ENCODE data around the gene RHBDL3. TPM values are rescaled to one million over a fixed set of nuclear protein-coding genes. Genes with fewer than 3 reads are reported as not detected.

RHBDL3 gene
- total and polyA plus RNA-seq, 2 of the 8 experiments (the other 6 are each of a cell fraction or from before 2014, with no cell fraction given): 9.6 to 12.2 TPM

DNA sequence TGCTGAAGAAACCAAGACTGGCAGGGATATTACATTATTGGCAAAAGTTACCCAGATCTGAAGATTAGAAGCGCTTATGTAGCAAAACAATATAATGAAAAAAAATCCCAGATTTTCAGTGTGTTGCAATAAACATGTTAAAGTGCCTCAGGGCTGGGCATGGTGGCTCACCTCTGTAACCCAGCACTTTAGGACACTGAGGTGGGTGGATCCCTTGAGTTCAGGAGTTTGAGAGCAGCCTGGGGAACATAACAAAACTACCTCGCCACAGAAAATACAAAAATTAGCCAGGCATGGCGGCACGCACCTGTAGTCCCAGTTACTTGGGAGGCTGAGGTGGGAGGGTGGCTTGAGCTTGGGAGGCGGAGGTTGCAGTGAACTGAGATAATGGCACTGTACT is 91.1 kb downstream of the RHBDL3 start:
- ChIA-PET CTCF (ENCODE audit: partially characterized antibody) (no interaction called here), POLR2A (ENCODE audit: partially characterized antibody) (interaction anchor here (0.8 to 8.0 kb wide), 4 partner anchors 13 to 95 kb away, joined by 3 to 65 read pairs (median 6); no protein-coding TSS in a partner anchor)
- H3K27ac ChIP-seq (ENCODE audit: low read depth, low read length): no peak overlapping the region
- no peak overlapping the region for H3K18ac ChIP-seq (ENCODE audit: extremely low read depth, low read length)
- H3K27me3 ChIP-seq (replicated peaks in 1 of 4; ENCODE audit: control insufficient read depth in 3 of 4, extremely low read depth in 1 of 4, insufficient read depth in 3 of 4, low read length in 3 of 4): no peaks in the 10 kb centered on the region
- peaks cover 4% of the 10 kb centered on the region; the same call in 1 of the 2 replicates for H3K79me1 ChIP-seq (ENCODE audit: low read depth, low read length)
- H2BK5ac ChIP-seq (ENCODE audit: low read depth, low read length): no peak overlapping the region
- H3K4me1 ChIP-seq (replicated peaks in 1 of 4; ENCODE audit: control insufficient read depth in 3 of 4, insufficient read depth in 4 of 4, low read length in 3 of 4): no peaks in the 10 kb centered on the region; a peak in 1 of 7 replicates
- H3K23me2 ChIP-seq (ENCODE audit: low read depth, low read length): no peaks in the 10 kb centered on the region
- H4K5ac ChIP-seq (ENCODE audit: insufficient read length, low read depth, low read length): no peak overlapping the region
- H3K36me3 ChIP-seq (ENCODE audit: control insufficient read depth in 2 of 4, insufficient read depth in 4 of 4, low read length in 3 of 4): peaks cover 14 to 90% (median 44%) of the 10 kb centered on the region in 4 experiments
- 90% methylated on average over 5 of the region's 5 CpGs; no CpG with 5 or more reads in 1 of the 2 experiments for WGBS, 2 experiments (ENCODE audit: extremely low coverage in 1 of 2, insufficient coverage in 1 of 2, insufficient read length in 1 of 2, insufficient replicate concordance in 2 of 2, low coverage in 1 of 2, low lambda C conversion rate in 2 of 2, missing lambda C conversion rate in 1 of 2)
- no peak overlapping the region for H3K4me3 ChIP-seq (ENCODE audit: extremely low read depth in 1 of 4, insufficient read depth in 2 of 4, low read depth in 3 of 4, low read length in 4 of 4)
- no peak for DNase-seq (ENCODE audit: low read depth in 1 of 2, low spot score in 2 of 2)
- H3K14ac ChIP-seq (ENCODE audit: insufficient read length): no peak overlapping the region
- H3K23ac ChIP-seq (ENCODE audit: insufficient read length): no peak overlapping the region
- no peak overlapping the region for H2BK12ac ChIP-seq (ENCODE audit: low read depth, low read length)
- H3K9me3 ChIP-seq (ENCODE audit: insufficient read depth in 2 of 2, low read depth in 1 of 2, low read length in 1 of 2): no peaks in the 10 kb centered on the region
- H3K4me2 ChIP-seq (ENCODE audit: insufficient read depth in 1 of 2, low read depth in 2 of 2, low read length in 2 of 2): no peak overlapping the region
- H2BK120ac ChIP-seq (replicated peaks; ENCODE audit: low read depth, low read length): no peak overlapping the region
- peaks cover 26 to 28% of the 10 kb centered on the region in 2 experiments for H4K20me1 ChIP-seq (replicated peaks in 1 of 2; ENCODE audit: control insufficient read depth in 1 of 2, insufficient read depth in 2 of 2, low read length in 2 of 2)
- FAIRE-seq: no peak
- no peak overlapping the region for H2AFZ ChIP-seq (ENCODE audit: low read length)
- H2AK5ac ChIP-seq (ENCODE audit: low read depth, low read length): no peak overlapping the region
- no peak overlapping the region for H2BK20ac ChIP-seq (ENCODE audit: low read length)
- no peak overlapping the region for H3K9ac ChIP-seq (replicated peaks in 1 of 4; ENCODE audit: extremely low read depth in 1 of 4, low read depth in 3 of 4, low read length in 3 of 4)
- H3K56ac ChIP-seq (replicated peaks; ENCODE audit: insufficient read length, low read depth, low read length): no peak overlapping the region
- no peak overlapping the region for H3K4ac ChIP-seq (replicated peaks; ENCODE audit: insufficient read length, low read depth, low read length)
- no peak overlapping the region for H2BK15ac ChIP-seq (ENCODE audit: low read length)
- peak overlapping the region; percentile 22; the same call in 1 of the 2 replicates for H4K8ac ChIP-seq (ENCODE audit: extremely low read depth, insufficient read depth, low read length)
- H3K79me2 ChIP-seq (ENCODE audit: control insufficient read depth in 1 of 2, insufficient read depth in 2 of 2, low read length in 2 of 2): peaks cover 34 to 92% of the 10 kb centered on the region in 2 experiments
- H4K91ac ChIP-seq (replicated peaks; ENCODE audit: insufficient read length, low read length): no peak overlapping the region
- TF ChIP-seq FOSL1 (IDR thresholded peaks at IDR 0.05; ENCODE audit: insufficient read depth, low read depth, low read length) (no peak), RAD21 (IDR thresholded peaks at IDR 0.05 in 1 of 2, conservative IDR thresholded peaks at IDR 0.05 in 1 of 2; ENCODE audit: low read depth in 2 of 2, low read length in 2 of 2) (no peak), KDM4A (IDR thresholded peaks at IDR 0.05; ENCODE audit: low read depth, low read length, severe bottlenecking) (no peak), SP4 (IDR thresholded peaks at IDR 0.05; ENCODE audit: low read length) (no peak), TBP (IDR thresholded peaks at IDR 0.05; ENCODE audit: low read depth, low read length) (no peak), BRCA1 (IDR thresholded peaks at IDR 0.05; ENCODE audit: low read depth, low read length) (no peak), EP300 (IDR thresholded peaks at IDR 0.05; ENCODE audit: borderline replicate concordance in 1 of 2, low read depth in 2 of 2, low read length in 2 of 2) (no peak), CREB1 (IDR thresholded peaks at IDR 0.05) (no peak), YY1 (IDR thresholded peaks at IDR 0.05; ENCODE audit: low read depth, low read length) (no peak), ZNF274 (IDR thresholded peaks at IDR 0.05; ENCODE audit: borderline replicate concordance, extremely low read depth, low read length) (no peak), EGR1 (IDR thresholded peaks at IDR 0.05; ENCODE audit: borderline replicate concordance, low read depth, low read length) (no peak), SP1 (IDR thresholded peaks at IDR 0.05; ENCODE audit: low read depth, low read length) (no peak), PHF8 (conservative IDR thresholded peaks at IDR 0.05; ENCODE audit: low read depth, low read length) (no peak)
- TF ChIP-seq, protein P1, sequence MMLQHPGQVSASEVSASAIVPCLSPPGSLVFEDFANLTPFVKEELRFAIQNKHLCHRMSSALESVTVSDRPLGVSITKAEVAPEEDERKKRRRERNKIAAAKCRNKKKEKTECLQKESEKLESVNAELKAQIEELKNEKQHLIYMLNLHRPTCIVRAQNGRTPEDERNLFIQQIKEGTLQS (IDR thresholded peaks at IDR 0.05; ENCODE audit: insufficient read depth, low read depth, low read length): no peak
